Fibroblast of lung (primary cell): ENCODE measurements around the gene CA12.

Source experiments
- CTCF ChIP-seq, 2 donors: IDR thresholded peaks in 1 of 2; conservative IDR thresholded peaks in 1 of 2; 1 replicate in 1 of 2; 2 replicates in 1 of 2; pipeline ENCODE4 v1.5.1; 2011 to 2012; ENCODE audit warnings: low read length in 2 of 2, control low read depth in 1 of 2, inconsistent platforms in 1 of 2, low read depth in 1 of 2, mild to moderate bottlenecking in 1 of 2
- EZH2 ChIP-seq: IDR thresholded peaks from 2 replicates; pipeline ENCODE4 v1.5.1; 2012; ENCODE audit warnings: low read length, control low read depth, mild to moderate bottlenecking; ENCODE audit errors: missing control alignments

DNA sequence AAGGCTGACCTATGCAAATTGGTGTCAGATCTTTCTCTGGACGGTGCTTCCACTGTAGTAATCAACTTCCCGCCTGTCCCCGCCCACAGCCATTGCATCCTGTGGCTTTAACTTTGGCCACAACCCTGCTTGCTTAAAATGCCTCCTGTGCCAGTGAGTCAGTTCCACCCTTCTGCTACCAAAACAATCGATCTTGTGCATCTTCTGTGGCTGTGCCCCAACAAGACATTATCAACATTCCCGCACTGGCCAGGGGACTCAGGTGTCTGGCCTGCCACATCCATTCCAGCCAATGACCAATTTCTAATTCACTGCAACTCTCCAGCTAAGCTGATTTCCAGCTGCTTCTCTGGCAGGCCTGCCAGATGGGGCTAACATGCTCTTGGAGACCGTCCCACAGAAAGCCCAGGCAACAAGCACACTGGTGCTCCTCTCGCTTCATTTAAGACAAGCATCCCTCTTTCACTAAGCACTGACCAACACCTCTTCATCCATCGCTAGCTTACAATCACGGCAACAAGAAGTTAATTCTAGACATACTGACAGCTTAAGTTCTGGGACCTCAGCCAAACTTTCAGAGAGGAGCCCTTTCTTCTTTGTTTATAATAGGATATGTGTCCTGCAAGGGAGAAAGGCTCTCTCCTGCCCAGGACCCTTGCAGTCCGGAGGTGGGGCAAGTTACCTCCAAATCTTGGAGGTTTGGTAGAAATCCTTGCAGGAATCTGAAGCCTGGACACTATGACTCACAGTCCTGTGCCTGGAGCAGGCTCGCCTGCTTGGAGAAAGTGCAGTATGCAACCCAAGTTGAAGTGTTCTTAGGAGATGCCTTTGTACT, 6.7 kb downstream of the CA12 start:
- no peak for TF ChIP-seq CTCF (conservative IDR thresholded peaks at IDR 0.05 in 1 of 2, IDR thresholded peaks at IDR 0.05 in 1 of 2; ENCODE audit: low read depth in 1 of 2, low read length in 2 of 2)
- TF ChIP-seq EZH2, result no peak
